HepG2 (cell line): ENCODE measurements around the gene PCNA.

ENCODE experiments used
- CCAR2 ChIP-seq: fragments of 200-400 bp; formaldehyde crosslinking; optimal IDR thresholded peaks from 2 replicates; pipeline ENCODE3; 2018; ENCODE audit warnings: low read depth, mild to moderate bottlenecking, low read length, moderate library complexity
- EP300 ChIP-seq, 3 experiments: sonication (generic) in 1 of 3; formaldehyde crosslinking in 1 of 3; IDR thresholded peaks; 2 replicates each; pipeline versions ENCODE4 v1.5.1 to v1.6.1; 2011 to 2020; ENCODE audit warnings: low read depth in 2 of 3, low read length in 2 of 3, borderline replicate concordance in 1 of 3, improper control_type of control experiment in 1 of 3, mild to moderate bottlenecking in 1 of 3, missing genetic modification reagents in 1 of 3, moderate library complexity in 1 of 3
- ETS1 ChIP-seq: sonication (generic); formaldehyde crosslinking; IDR thresholded peaks from 2 replicates; pipeline ENCODE4 v1.4.0; 2020; ENCODE audit warnings: missing genetic modification reagents
- MYC ChIP-seq: sonication (generic); formaldehyde crosslinking; IDR thresholded peaks from 2 replicates; pipeline ENCODE4 v1.9.0; 2021; ENCODE audit warnings: missing genetic modification reagents, borderline replicate concordance
- MZF1 ChIP-seq: sonication (generic); formaldehyde crosslinking; IDR thresholded peaks from 2 replicates; pipeline ENCODE4 v1.8.1; 2023; ENCODE audit warnings: mild to moderate bottlenecking, missing genetic modification reagents, borderline replicate concordance
- SRSF1 ChIP-seq: fragments of 200-400 bp; formaldehyde crosslinking; optimal IDR thresholded peaks from 2 replicates; pipeline ENCODE3; 2017; ENCODE audit warnings: mild to moderate bottlenecking, low read depth, low read length, moderate library complexity
- TARDBP ChIP-seq: sonication (generic); formaldehyde crosslinking; IDR thresholded peaks from 2 replicates; pipeline ENCODE4 v1.8.0; 2022; ENCODE audit warnings: mild to moderate bottlenecking, missing genetic modification reagents
- ZNF124 ChIP-seq: sonication (generic); formaldehyde crosslinking; IDR thresholded peaks from 2 replicates; pipeline ENCODE4 v1.4.0; 2020; ENCODE audit warnings: missing genetic modification reagents
- ZNF576 ChIP-seq: sonication (generic); formaldehyde crosslinking; IDR thresholded peaks from 2 replicates; pipeline ENCODE4 v1.4.0; 2020; ENCODE audit warnings: mild to moderate bottlenecking, missing genetic modification reagents
- ZNF740 ChIP-seq: sonication (generic); formaldehyde crosslinking; IDR thresholded peaks from 2 replicates; pipeline ENCODE4 v1.4.0; 2020; ENCODE audit warnings: missing genetic modification reagents
- TF ChIP-seq, protein P1 (sequence below): sonication (generic); formaldehyde crosslinking; IDR thresholded peaks from 2 replicates; pipeline ENCODE4 v1.8.0; 2022; ENCODE audit warnings: mild to moderate bottlenecking, missing genetic modification reagents, moderate library complexity

DNA sequence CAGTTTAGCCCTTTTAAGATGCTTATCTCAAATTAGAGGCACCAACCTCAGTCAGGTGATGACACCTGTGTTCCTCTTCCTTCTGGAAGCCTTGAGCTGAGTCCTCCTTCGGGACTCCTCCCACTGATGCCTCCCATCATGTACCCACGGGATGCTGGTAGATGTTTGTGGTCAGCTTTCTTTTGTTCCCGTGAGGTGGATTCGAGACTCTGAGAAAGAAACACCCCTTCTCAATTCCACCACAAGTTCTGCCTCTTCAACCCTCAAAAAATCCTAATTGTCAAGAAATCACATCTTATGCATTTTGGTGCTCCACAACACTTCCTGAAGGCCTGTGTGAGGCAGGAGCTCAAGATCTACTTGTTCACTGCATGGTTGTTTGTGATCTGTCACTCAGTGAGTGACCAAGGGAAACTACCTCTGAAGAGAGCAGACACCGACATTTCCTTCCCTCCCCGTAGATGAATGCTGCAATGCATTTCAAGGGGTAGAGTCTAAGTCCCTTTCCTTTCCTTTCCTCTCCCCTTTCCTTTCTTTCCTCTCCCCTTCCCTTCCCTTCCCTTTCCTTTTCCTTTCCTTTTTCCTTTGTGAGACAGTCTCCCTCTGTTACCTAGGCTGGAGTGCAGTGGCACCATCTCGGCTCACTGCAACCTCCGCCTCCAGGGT, 50.5 kb downstream of the PCNA start:
- TF ChIP-seq TARDBP (CRISPR knock-in tag), result no peak
- TF ChIP-seq EP300 (IDR thresholded peaks at IDR 0.05; ENCODE audit: low read depth in 2 of 2, low read length in 2 of 2), result no peak
- TF ChIP-seq EP300 (CRISPR knock-in tag; IDR thresholded peaks at IDR 0.05; ENCODE audit: borderline replicate concordance), result no peak
- no peak for TF ChIP-seq CCAR2
- no peak for TF ChIP-seq ZNF740 (CRISPR knock-in tag)
- no peak for TF ChIP-seq ZNF576 (CRISPR knock-in tag)
- TF ChIP-seq MYC (CRISPR knock-in tag), result no peak
- TF ChIP-seq SRSF1, result no peak
- no peak for TF ChIP-seq ZNF124 (CRISPR knock-in tag)
- TF ChIP-seq, protein P1, sequence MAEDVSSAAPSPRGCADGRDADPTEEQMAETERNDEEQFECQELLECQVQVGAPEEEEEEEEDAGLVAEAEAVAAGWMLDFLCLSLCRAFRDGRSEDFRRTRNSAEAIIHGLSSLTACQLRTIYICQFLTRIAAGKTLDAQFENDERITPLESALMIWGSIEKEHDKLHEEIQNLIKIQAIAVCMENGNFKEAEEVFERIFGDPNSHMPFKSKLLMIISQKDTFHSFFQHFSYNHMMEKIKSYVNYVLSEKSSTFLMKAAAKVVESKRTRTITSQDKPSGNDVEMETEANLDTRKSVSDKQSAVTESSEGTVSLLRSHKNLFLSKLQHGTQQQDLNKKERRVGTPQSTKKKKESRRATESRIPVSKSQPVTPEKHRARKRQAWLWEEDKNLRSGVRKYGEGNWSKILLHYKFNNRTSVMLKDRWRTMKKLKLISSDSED (CRISPR knock-in tag), result no peak
- no peak for TF ChIP-seq MZF1 (CRISPR knock-in tag)
- no peak for TF ChIP-seq ETS1
